H1 (cell line): ENCODE data around the gene GLS. TPM values are rescaled to one million over a fixed set of nuclear protein-coding genes. Genes with fewer than 3 reads are reported as not detected.

ENCODE experiments used
- CTCF ChIA-PET: fragments of 300-600 bp; sonication (Branson Sonifier 250); formaldehyde crosslinking; loops from one replicate; lab custom pipeline; 2021; ENCODE audit not compliant: partially characterized antibody; lab: Charles Lee
- POLR2A ChIA-PET: fragments of 300-600 bp; sonication (Branson Sonifier 250); formaldehyde crosslinking; loops from one replicate; lab custom pipeline; 2021; ENCODE audit warnings: inconsistent platforms; ENCODE audit not compliant: partially characterized antibody; lab: Charles Lee
- DNase-seq, 2 experiments: peaks; one replicate each; pipeline versions ENCODE4 v3.0.0 to v3.0.0-alpha.2; 2010 to 2022; ENCODE audit warnings: low spot score in 2 of 2, low read depth in 1 of 2, mixed read lengths in 1 of 2
- FAIRE-seq: peaks from 2 replicates; lab custom pipeline; 2011; peaks lifted over from hg19 to GRCh38; lab: Jason Lieb, UNC
- H2AFZ ChIP-seq: 2 replicates; pipeline ENCODE4 v1.8.1; 2012; ENCODE audit warnings: low read length, inconsistent platforms
- H2AK5ac ChIP-seq: 2 replicates; pipeline ENCODE4 v1.6.1; 2013; ENCODE audit warnings: low read depth, low read length
- H2BK120ac ChIP-seq: replicated peaks from 2 replicates; pipeline ENCODE3; 2013; ENCODE audit warnings: low read depth, low read length, inconsistent platforms
- H2BK12ac ChIP-seq: 2 replicates; pipeline ENCODE4 v1.6.1; 2013; ENCODE audit warnings: low read depth, low read length
- H2BK15ac ChIP-seq: 2 replicates; pipeline ENCODE4 v1.6.1; 2013; ENCODE audit warnings: low read length
- H2BK20ac ChIP-seq: 2 replicates; pipeline ENCODE4 v1.6.1; 2013; ENCODE audit warnings: low read length
- H2BK5ac ChIP-seq: 2 replicates; pipeline ENCODE4 v1.6.1; 2013; ENCODE audit warnings: low read depth, low read length
- H3K14ac ChIP-seq: 2 replicates; pipeline ENCODE4 v1.6.1; 2013; ENCODE audit warnings: inconsistent platforms; ENCODE audit not compliant: insufficient read length
- H3K18ac ChIP-seq: 2 replicates; pipeline ENCODE4 v1.6.1; 2013; ENCODE audit warnings: low read length; ENCODE audit errors: extremely low read depth
- H3K23ac ChIP-seq: 2 replicates; pipeline ENCODE4 v1.6.1; 2013; ENCODE audit warnings: inconsistent platforms; ENCODE audit not compliant: insufficient read length
- H3K23me2 ChIP-seq: 2 replicates; pipeline ENCODE4 v1.6.1; 2013; ENCODE audit warnings: low read depth, low read length
- H3K27ac ChIP-seq: 2 replicates; pipeline ENCODE4 v1.6.1; 2011; ENCODE audit warnings: low read depth, low read length, inconsistent platforms
- H3K27me3 ChIP-seq, 4 experiments: replicated peaks in 1 of 4; 1 replicate in 1 of 4; 2 replicates in 3 of 4; pipeline versions ENCODE4 v1.6.1 to v1.8.1; 2011 to 2013; ENCODE audit warnings: low read length in 3 of 4, mild to moderate bottlenecking in 3 of 4, inconsistent platforms in 2 of 4, mixed read lengths in 2 of 4, moderate library complexity in 1 of 4; ENCODE audit not compliant: control insufficient read depth in 3 of 4, insufficient read depth in 3 of 4; ENCODE audit errors: extremely low read depth in 1 of 4
- H3K36me3 ChIP-seq, 4 experiments: 2 replicates each; pipeline versions ENCODE4 v1.6.1 to v1.8.1; 2011 to 2013; ENCODE audit warnings: mild to moderate bottlenecking in 4 of 4, low read length in 3 of 4, moderate library complexity in 2 of 4, control low read depth in 1 of 4, inconsistent platforms in 1 of 4; ENCODE audit not compliant: insufficient read depth in 4 of 4, control insufficient read depth in 2 of 4
- H3K4ac ChIP-seq: replicated peaks from 2 replicates; pipeline ENCODE3; 2013; ENCODE audit warnings: low read length, low read depth, mixed read lengths, inconsistent platforms; ENCODE audit not compliant: insufficient read length
- H3K4me1 ChIP-seq, 4 experiments: replicated peaks in 1 of 4; 1 replicate in 1 of 4; 2 replicates in 3 of 4; pipeline versions ENCODE4 v1.6.1 to v1.8.1; 2011 to 2013; ENCODE audit warnings: low read length in 3 of 4, inconsistent platforms in 2 of 4, mixed read lengths in 1 of 4; ENCODE audit not compliant: insufficient read depth in 4 of 4, control insufficient read depth in 3 of 4
- H3K4me2 ChIP-seq, 2 experiments: 2 replicates each; pipeline versions ENCODE4 v1.6.1 to v1.8.1; 2011 to 2013; ENCODE audit warnings: low read depth in 2 of 2, low read length in 2 of 2, control low read depth in 1 of 2, inconsistent platforms in 1 of 2, mild to moderate bottlenecking in 1 of 2; ENCODE audit not compliant: insufficient read depth in 1 of 2
- H3K4me3 ChIP-seq, 4 experiments: fragments of 200-600, 300-600 bp in 1 of 4; sonication (generic), shearing (Covaris generic), sonication (Bioruptor Twin) in 1 of 4; 2 replicates each; pipeline versions ENCODE4 v1.5.1 to v1.8.1; 2011 to 2016; ENCODE audit warnings: low read length in 4 of 4, low read depth in 3 of 4, control low read depth in 2 of 4, inconsistent platforms in 2 of 4, mild to moderate bottlenecking in 2 of 4, mixed read lengths in 1 of 4, moderate library complexity in 1 of 4; ENCODE audit not compliant: insufficient read depth in 2 of 4; ENCODE audit errors: extremely low read depth in 1 of 4
- H3K56ac ChIP-seq: replicated peaks from 2 replicates; pipeline ENCODE3; 2013; ENCODE audit warnings: low read depth, mild to moderate bottlenecking, mixed read lengths, low read length, inconsistent platforms; ENCODE audit not compliant: insufficient read length
- H3K79me1 ChIP-seq: 2 replicates; pipeline ENCODE4 v1.6.1; 2013; ENCODE audit warnings: low read depth, low read length, control low read depth
- H3K79me2 ChIP-seq, 2 experiments: 2 replicates each; pipeline versions ENCODE4 v1.6.1 to v1.8.1; 2012 to 2013; ENCODE audit warnings: low read length in 2 of 2, mild to moderate bottlenecking in 2 of 2, inconsistent platforms in 1 of 2; ENCODE audit not compliant: insufficient read depth in 2 of 2, control insufficient read depth in 1 of 2
- H3K9ac ChIP-seq, 4 experiments: replicated peaks in 1 of 4; 1 replicate in 1 of 4; 2 replicates in 3 of 4; pipeline versions ENCODE4 v1.6.1 to v1.8.1; 2011 to 2013; ENCODE audit warnings: low read depth in 3 of 4, low read length in 3 of 4, control low read depth in 2 of 4, mild to moderate bottlenecking in 2 of 4, moderate library complexity in 2 of 4, inconsistent platforms in 1 of 4; ENCODE audit errors: extremely low read depth in 1 of 4
- H3K9me3 ChIP-seq, 2 experiments: 2 replicates each; pipeline versions ENCODE4 v1.6.1 to v1.8.1; 2012 to 2013; ENCODE audit warnings: mild to moderate bottlenecking in 2 of 2, moderate library complexity in 2 of 2, control low read depth in 1 of 2, inconsistent platforms in 1 of 2, low read depth in 1 of 2, low read length in 1 of 2, mixed read lengths in 1 of 2; ENCODE audit not compliant: insufficient read depth in 2 of 2
- H4K20me1 ChIP-seq, 2 experiments: replicated peaks in 1 of 2; 2 replicates each; pipeline versions ENCODE3 to v1.8.1; 2011 to 2013; ENCODE audit warnings: inconsistent platforms in 2 of 2, low read length in 2 of 2, mild to moderate bottlenecking in 1 of 2; ENCODE audit not compliant: insufficient read depth in 2 of 2, control insufficient read depth in 1 of 2
- H4K5ac ChIP-seq: 2 replicates; pipeline ENCODE4 v1.6.1; 2013; ENCODE audit warnings: low read length, low read depth, mixed read lengths, inconsistent platforms; ENCODE audit not compliant: insufficient read length
- H4K8ac ChIP-seq: 2 replicates; pipeline ENCODE4 v1.8.0; 2013; ENCODE audit warnings: mild to moderate bottlenecking, moderate library complexity, low read length, inconsistent platforms; ENCODE audit not compliant: insufficient read depth; ENCODE audit errors: extremely low read depth
- H4K91ac ChIP-seq: replicated peaks from 2 replicates; pipeline ENCODE3; 2013; ENCODE audit warnings: low read length, mixed read lengths, inconsistent platforms; ENCODE audit not compliant: insufficient read length
- ATF2 ChIP-seq: IDR thresholded peaks from 2 replicates; pipeline ENCODE4 v1.6.1; 2012; ENCODE audit warnings: low read length, inconsistent platforms
- BACH1 ChIP-seq: IDR thresholded peaks from 2 replicates; pipeline ENCODE4 v1.6.1; 2012; ENCODE audit warnings: low read length, improper control_type of control experiment
- EZH2 ChIP-seq: fragments of 200-600 bp; sonication (generic); IDR thresholded peaks from 2 replicates; pipeline ENCODE4 v1.7.1; 2012; ENCODE audit warnings: low read depth, mild to moderate bottlenecking, moderate library complexity, low read length, inconsistent platforms; ENCODE audit not compliant: severe bottlenecking
- KDM5A ChIP-seq: fragments of 200-600 bp; IDR thresholded peaks from 2 replicates; pipeline ENCODE4 v1.7.1; 2012; ENCODE audit warnings: mild to moderate bottlenecking, low read length, inconsistent platforms, mixed read lengths
- RAD21 ChIP-seq, 2 experiments: IDR thresholded peaks in 1 of 2; conservative IDR thresholded peaks in 1 of 2; 2 replicates each; pipeline ENCODE4 v1.6.1; 2011; ENCODE audit warnings: low read depth in 2 of 2, low read length in 2 of 2, improper control_type of control experiment in 1 of 2, inconsistent platforms in 1 of 2, mild to moderate bottlenecking in 1 of 2, moderate library complexity in 1 of 2
- SP4 ChIP-seq: IDR thresholded peaks from 2 replicates; pipeline ENCODE4 v1.6.1; 2012; ENCODE audit warnings: low read length, inconsistent platforms
- TAF1 ChIP-seq: IDR thresholded peaks from 2 replicates; pipeline ENCODE4 v1.6.1; 2011; ENCODE audit warnings: mild to moderate bottlenecking, low read depth, low read length
- WGBS, 2 experiments: shearing (Covaris generic) in 1 of 2; methylation state at CpG; one replicate each; pipeline versions ENCODE4 v1.1.6 to v1.1.7; 2013 to 2015; ENCODE audit warnings: low lambda C conversion rate in 2 of 2, mixed read lengths in 2 of 2, inconsistent platforms in 1 of 2, low coverage in 1 of 2, missing lambda C conversion rate in 1 of 2; ENCODE audit not compliant: insufficient replicate concordance in 2 of 2, insufficient coverage in 1 of 2, insufficient read length in 1 of 2; ENCODE audit errors: extremely low coverage in 1 of 2, missing lambda C conversion rate in 1 of 2; 5-methylcytosine and 5-hydroxymethylcytosine counted together
- polyA plus RNA-seq, 7 experiments: library from polyadenylated mRNA; depleted of rRNA in 3 of 7; stranded (reverse) in 5 of 7; unstranded in 2 of 7; fragments of >200 nt in 5 of 7; fragments of 200-250 nt in 2 of 7; gene quantifications; 1 replicate in 5 of 7; 2 replicates in 1 of 7; 4 replicates in 1 of 7; pipeline versions ENCODE4 v1.2.1 to v1.2.3, GENCODE V29; 2011 to 2013; ENCODE audit warnings: missing spikeins in 2 of 7, mixed read lengths in 2 of 7
- total RNA-seq: library from RNA; stranded (reverse); fragmentation: NEBNext Ultra II Directional; extraction: Animal tissue kit (Norgen Biotek cat#: 25700); gene quantifications from 2 replicates; pipeline ENCODE4 v1.2.1, GENCODE V29; 2021

The GLS gene
- total and polyA plus RNA-seq, 2 of the 8 experiments (the other 6 are each of a cell fraction or from before 2014, with no cell fraction given), result 15.7 to 89.8 TPM

- Histone ChIP-seq H3K56ac (no peak overlapping the region), H4K5ac (no peak overlapping the region), H2BK20ac (no peak overlapping the region), H2AFZ (no peak overlapping the region), H2BK12ac (no peak overlapping the region), H3K4me1 (no peaks in the 10 kb centered on the region), H4K8ac (no peak overlapping the region), H3K79me2 (no peaks in the 10 kb centered on the region), H3K14ac (no peak overlapping the region), H2BK15ac (no peak overlapping the region), H3K4ac (no peak overlapping the region), H3K18ac (no peak overlapping the region), H3K9ac (no peak overlapping the region), H3K27me3 (no peaks in the 10 kb centered on the region), H3K23ac (no peak overlapping the region), H3K27ac (no peak overlapping the region), H3K9me3 (no peaks in the 10 kb centered on the region), H3K23me2 (no peaks in the 10 kb centered on the region; the same call in 1 of the 2 replicates), H4K20me1 (no peaks in the 10 kb centered on the region), H3K36me3 (no peaks in the 10 kb centered on the region), H2AK5ac (no peak overlapping the region), H3K4me2 (no peak overlapping the region), H3K79me1 (no peaks in the 10 kb centered on the region), H3K4me3 (no peak overlapping the region), H2BK5ac (no peak overlapping the region), H4K91ac (no peak overlapping the region), H2BK120ac (no peak overlapping the region)
- ChIA-PET POLR2A (interaction anchor here (1.0 kb wide), 1 partner anchor 9 kb away, joined by 3 read pairs; no protein-coding TSS in a partner anchor), CTCF (interaction anchor here (0.6 to 1.0 kb wide), 3 partner anchors 64 to 1369 kb away, joined by 3 to 6 read pairs (median 4); no protein-coding TSS in a partner anchor)
- WGBS, 2 experiments, result 85% methylated on average over 3 of the region's 3 CpGs; no CpG with 5 or more reads in 1 of the 2 experiments
- no peak for DNase-seq
- TF ChIP-seq SP4 (no peak), ATF2 (no peak), KDM5A (no peak), RAD21 (IDR thresholded peaks at IDR 0.05 in 1 of 2, conservative IDR thresholded peaks at IDR 0.05 in 1 of 2; ENCODE audit: low read depth in 2 of 2, low read length in 2 of 2) (no peak), BACH1 (no peak), TAF1 (no peak), EZH2 (no peak)
- FAIRE-seq, result no peak
These were observed 33.0 kb upstream of the GLS start for GRCh38 chr2:190847504-190848081.
